GM19463 (cell line): ENCODE results near the gene SELENOM.
"Not testable (repeated sequence)": the region's sequence is repeated elsewhere in the genome, so short reads cannot be mapped to it uniquely, and the experiment has no call there.

ENCODE experiments used
- ATAC-seq: cut with Tn5 transposase; IDR thresholded peaks from one replicate; pipeline ENCODE4 v1.9.1; 2021; ENCODE audit warnings: mild to moderate bottlenecking, moderate library complexity; ENCODE audit not compliant: unreplicated experiment

The SELENOM gene

DNA sequence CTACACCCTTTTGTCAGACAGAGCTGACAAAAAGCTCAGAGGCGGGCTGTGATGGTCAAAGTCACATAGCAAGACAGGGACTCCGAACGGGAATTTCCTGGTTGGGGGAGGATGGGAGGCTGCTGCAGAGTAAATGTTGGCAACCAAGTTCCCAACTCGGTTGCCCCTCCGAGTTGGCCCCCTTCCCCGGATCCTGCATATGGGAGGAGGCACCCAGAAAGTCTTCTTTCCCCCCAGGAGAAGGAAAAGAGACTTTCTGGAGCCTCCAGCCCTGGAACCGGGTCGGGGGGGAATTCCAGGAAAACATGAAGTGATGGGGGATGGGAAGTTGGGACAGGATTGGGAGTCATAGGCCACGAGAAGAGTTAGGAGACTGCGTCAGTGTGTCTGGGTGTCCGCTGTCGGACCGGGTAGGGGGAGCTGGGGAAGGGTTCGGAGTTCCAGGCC is 614 bp downstream of the SELENOM start:
- ATAC-seq, result no peak

DNA sequence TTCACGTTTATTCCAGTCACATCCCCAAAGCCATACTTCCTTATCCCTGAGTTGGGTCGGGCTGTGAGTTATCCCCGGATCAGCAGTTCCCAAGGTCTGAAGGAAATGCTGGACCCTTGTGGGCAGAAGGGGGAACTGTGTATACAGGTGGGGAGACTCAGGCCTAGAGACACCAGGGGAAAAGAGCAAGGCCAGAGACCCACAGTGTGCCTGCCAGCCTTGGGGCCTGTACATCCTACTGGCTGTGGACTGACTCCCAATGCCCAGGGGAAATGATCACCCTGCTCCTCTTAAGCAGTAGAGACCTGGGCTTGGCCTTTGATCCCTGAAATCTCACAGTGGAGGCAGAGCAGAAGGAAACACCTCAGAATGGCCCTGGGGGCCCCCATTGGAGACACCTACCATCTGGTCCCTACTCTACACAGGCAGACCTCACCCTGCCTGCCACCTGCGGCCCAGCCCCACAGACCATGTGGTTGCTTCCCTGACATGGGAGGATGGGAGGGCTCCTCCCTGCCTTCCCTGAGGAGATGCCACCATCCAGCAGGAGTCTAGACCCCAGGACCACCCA is 1.3 kb downstream of the SELENOM start:
- ATAC-seq, result no peak

DNA sequence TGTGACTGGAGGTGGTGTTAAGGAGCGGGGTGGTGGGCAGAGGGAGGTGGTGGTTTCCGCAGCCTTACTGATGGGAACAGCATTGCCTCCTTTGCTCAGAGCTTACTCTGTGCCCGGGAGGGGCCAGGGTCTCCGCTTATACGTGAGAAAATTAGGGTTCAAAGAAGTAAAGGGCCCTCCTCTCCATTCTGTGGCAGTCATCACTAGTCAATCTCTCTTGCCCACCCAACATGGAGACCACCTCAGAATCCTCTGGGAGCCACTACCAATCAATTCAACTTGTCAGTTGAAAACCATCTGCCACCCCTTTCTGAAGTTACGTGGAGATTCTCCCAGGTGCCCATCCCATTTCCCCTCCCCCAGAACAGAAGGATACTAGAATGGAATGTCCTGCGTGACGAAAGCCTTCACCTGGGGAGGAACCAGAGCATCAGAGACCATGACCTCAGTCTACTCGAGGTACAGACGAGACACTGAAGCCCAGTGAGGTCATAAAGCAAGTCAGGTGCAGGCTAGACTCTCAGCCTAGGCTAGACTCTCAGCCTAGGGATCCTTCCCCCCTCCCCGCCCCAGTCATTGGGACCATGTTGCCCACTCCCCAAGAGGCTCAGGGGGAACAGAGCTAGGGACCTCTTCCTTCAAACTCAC is 2.0 kb downstream of the SELENOM start:
- ATAC-seq, result no peak

DNA sequence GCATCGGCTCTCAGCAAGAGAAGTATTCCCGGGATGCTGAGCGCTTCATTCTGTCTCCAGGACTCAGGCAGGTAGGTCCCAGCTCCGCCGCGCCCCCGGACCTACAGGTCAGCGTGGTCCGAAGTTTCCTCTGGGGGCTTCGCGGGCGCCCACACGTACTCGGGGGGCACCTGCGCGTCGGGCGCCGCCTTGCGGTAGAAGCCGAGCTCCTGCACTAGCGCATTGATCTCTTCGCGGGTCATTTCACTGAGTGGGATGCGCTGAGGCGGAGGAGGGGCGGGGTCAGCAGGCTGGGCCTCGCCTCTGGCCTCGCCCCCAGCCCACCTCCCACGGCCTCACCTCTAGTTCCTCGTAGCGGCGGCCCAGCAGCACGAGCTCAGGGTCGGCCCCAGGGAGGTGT is 2.5 kb downstream of the SELENOM start:
- no peak for ATAC-seq

DNA sequence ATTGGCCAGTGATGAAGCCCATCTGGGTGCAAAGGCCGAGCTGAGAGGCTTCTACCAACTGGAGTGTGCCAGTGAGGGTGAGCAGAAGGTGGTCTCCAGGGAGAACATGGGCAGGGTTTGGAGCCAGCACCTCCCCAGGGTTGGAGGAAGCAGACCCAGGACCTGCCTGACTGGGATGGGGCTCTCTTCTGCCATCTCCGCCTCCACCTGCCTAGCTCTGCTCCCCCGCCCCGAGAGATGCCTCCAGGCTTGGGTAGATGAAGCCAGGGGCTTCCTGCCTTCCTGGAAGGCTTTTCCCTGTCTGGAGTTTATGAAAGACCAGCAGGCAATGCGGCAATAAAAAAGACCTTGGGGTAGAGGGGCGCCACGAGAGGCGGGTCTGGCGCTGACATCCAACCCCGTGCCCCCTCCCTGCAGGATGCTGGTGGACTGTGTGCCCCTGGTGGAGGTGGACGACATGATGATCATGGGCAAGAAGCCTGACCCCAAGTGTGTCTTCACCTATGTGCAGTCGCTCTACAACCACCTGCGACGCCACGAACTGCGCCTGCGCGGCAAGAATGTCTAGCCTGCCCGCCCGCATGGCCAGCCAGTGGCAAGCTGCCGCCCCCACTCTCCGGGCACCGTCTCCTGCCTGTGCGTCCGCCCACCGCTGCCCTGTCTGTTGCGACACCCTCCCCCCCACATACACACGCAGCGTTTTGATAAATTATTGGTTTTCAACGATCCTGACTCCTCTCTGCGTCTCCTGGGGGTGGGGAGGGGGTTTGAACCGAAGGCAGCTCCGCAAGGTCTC is 3.3 kb downstream of the SELENOM start:
- no peak for ATAC-seq

DNA sequence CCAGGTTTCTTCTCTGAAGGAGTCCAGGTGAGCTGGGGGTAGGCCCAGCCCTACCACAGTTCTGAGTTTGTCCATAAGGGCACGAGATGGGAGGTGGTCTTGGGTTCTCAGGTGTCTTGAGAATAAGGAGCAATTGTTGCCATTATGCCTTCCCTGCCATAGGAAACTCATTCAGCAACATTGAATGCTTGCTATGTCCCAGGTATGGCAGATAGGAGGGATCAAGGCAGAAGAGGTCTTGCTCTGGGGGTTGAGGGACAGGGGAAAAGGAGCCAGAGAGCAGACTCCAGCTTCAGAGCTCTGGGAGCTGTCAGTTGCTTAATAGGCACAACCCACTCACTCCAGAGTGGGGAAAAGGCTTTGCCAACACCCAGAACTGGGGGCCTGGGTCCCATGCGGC is 4.3 kb downstream of the SELENOM start:
- ATAC-seq, result no peak

DNA sequence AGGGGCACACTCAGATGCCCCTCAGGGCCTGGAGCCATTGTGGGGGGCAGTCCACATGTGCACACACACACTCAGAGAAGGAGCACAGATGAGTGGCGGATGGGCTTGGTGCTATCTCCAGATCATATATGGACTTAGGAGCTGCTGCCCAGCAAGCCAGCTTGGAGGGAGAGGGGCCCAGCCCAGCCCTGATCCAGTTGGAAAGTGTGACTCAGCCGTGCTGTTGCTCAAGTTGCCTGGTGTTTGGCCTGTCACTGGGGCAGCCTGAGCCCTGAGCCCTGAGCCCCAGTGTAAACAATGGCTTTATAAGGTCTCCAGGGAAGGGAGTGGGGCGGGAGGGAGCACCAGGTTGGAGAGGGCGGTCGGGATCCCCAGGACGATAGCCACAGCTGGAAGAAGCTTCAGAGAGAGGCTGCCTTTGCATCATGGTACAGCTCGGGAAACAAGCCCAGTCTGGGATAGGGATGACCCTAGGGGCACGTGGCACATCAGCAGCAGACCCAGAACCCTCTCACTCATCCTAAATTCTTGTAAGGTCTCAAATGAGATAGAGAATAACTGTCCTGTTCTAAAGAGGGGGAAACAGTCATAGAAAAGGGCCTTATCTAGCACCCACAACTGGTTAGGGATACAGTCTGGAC is 4.8 kb downstream of the SELENOM start:
- no peak for ATAC-seq

DNA sequence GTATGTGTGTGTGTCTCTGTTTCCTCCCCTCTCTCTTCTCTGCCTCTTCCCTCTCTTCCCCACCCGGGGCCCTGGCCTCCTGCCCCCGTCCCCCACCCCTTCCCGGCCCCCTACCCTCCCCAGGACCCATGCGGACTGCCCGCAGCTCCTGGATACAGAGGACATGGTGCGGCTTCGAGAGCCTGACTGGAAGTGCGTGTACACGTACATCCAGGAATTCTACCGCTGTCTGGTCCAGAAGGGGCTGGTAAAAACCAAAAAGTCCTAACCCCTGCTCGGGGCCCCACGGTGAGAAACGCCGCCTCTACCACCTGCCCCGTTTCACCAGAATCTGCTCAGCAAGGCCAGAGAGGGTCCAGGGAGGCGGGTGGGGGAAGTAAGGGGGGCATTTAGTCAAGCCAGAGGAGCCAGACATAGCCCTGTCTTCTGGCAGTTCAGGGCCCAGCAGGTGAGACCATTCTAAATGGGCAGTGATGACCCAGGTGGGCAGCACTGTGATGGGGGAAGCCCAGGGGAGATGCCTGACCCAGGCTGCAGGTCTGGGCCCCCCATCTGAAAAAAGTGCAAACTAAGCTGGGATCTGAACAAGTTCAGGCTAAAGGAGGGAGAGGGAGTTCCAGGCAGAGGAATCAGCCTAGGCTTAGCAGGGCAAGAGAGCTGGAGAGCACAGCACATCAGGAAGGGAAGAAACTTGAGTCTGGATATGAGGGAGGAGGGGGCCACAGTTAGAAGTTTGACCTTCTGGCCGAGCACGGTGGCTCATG is 6.4 kb downstream of the SELENOM start:
- ATAC-seq, result no peak

DNA sequence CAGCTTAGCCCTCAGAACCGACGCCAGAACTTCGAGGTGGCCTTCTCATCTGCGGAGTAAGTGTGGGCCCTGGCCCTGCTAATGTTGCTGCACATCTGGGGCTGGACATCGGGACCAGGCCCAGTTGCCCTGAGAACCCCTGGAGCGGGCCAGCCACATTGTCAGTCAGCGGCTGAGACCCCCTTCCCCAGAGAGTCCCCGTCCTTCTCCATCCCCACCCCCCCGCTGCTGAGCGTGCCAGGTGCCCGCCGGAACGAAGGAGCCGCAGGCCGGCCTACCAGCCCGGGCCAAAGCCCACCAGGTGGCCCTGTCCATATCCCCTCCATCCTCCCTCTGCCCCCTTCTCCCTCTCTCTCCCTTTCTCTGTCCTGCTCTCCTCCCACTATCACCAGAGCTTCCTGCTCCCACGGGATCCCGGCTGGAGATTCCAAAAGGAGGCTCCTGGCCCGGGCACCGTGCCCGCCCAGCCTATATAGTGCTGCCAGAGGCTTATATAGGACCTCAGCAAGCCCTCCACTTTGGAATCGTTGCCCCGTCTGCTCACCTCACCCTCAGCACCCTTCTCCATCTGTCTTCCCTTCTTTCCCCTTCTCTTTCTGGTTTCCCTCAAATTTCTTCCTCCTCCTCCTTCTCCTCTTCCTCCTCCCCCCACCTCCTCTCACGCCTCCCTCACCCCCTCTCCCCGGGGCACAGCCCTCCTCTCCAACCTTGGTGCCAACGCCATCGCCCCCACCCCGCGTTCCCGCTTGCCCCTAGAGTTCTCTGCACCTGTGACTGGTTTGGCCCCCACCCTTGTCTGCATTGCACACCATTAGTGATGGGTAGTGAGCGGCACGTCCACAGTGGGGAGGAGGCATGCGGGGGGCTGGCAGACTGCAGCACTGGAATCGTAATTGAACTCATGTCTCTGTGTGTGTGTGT is 7.3 kb downstream of the SELENOM start:
- no peak for ATAC-seq

DNA sequence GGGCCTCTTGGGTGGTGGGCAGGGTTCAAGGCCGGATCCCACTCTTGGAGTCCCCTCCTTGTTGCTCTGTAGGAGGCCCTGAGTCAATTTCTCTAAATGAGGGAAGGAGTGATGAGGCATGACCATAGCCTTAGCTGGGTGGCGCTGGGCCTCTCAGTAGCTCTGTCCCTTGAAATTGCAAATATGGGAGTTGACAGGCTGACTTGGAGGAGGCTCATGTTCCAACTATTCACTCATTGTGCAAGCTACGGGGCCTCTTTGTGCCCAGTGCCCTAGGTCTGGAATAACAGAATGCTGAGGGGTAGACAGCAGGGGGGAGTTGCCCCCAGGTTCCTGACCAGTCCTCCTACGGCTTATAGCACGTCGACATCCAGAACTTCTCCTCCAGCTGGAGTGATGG is 8.0 kb downstream of the SELENOM start:
- ATAC-seq, result no peak

DNA sequence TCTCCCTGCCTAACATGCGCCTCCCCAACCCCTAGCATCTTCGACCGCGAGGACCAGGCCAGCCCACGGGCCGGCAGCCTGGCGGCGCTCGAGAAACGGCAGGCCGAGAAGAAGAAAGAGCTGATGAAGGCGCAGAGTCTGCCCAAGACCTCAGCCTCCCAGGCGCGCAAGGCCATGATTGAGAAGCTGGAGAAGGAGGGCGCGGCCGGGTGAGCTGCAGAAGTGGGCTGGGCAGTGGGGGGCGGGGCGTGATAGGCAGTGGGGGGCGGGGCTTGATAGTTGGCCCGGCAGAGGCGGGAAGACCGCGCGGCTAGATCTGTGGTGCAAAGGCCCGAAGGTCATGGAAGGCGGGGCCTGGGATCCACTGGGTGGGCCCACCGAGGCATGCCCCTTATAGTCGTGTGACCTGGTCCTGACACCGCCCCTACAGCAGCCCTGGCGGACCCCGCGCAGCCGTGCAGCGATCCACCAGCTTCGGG is 8.7 kb downstream of the SELENOM start:
- no peak for ATAC-seq

DNA sequence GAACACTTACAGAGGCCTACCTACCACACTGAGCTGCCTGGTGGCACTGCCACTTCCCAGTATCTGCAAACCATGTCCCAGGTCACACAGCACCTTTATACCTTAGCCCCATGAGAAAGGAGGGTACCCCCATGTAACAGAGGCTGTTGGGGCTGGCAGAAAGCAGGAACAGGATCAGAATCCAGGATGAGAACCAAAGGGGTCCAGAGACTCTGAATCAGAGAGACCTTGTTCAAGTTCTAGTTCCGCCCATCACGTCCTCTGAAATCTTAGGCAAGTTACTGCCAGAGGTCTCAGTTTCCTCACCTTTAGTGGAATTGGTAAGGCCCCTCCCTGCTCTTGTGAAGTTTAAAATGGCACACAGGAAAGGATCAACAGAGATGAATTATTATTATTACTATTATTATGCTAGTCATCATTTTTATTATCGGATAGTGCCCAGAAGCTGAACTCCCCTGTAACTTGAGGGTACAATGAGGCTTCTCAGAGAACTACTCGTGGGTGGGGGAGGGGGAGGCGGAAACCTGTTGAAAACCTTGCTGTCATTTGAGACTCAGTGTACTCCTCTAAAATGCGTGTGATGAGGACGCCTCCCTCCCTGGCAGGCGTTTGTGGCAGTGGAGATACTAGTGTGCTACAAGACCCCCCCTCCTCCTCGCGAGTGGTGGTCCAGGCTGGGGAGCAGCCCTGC is 9.3 kb downstream of the SELENOM start:
- no peak for ATAC-seq

DNA sequence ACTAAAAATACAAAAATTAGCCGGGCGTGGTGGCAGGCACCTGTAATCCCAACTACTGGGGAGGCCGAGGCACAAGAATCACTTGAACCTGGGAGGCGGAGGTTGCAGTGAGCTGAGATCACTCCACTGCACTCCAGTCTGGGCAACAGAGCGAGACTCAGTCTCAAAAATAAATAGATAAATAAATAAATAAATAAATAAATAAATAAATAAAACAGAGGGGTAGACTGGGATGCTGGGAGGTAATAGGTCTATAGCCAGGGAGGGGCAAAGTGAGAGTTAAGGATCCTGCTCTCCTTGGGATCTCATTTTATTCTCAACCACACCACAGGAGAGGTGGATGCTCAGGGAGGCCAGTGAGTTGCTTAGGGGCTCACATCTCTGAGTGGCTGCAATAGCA is 9.8 kb downstream of the SELENOM start:
- not testable (repeated sequence) for ATAC-seq

DNA sequence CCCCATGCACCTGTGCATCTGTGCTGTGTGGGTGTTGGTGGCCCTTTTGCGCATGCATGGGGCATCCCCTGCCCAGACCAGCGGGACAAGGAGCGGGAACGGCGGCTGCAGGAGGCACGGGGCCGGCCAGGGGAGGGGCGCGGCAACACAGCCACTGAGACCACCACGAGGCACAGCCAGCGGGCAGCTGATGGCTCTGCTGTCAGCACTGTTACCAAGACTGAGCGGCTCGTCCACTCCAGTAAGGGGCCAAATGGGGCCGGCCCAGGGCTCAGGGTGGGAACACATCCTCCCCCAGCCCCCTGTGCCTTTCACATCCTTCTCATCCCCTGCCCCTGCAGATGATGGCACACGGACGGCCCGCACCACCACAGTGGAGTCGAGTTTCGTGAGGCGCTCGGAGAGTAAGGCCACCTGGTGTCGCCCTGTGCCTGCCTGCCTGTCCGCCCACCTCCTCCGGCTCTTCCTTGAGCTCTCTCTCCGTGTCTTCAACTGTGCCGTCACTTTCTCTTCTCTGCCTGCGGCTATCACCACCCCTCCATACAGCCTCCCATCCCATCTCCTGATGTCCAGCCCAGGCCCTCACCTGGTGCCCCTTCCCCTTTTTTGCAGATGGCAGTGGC is 10.6 kb downstream of the SELENOM start:
- ATAC-seq, result no peak

DNA sequence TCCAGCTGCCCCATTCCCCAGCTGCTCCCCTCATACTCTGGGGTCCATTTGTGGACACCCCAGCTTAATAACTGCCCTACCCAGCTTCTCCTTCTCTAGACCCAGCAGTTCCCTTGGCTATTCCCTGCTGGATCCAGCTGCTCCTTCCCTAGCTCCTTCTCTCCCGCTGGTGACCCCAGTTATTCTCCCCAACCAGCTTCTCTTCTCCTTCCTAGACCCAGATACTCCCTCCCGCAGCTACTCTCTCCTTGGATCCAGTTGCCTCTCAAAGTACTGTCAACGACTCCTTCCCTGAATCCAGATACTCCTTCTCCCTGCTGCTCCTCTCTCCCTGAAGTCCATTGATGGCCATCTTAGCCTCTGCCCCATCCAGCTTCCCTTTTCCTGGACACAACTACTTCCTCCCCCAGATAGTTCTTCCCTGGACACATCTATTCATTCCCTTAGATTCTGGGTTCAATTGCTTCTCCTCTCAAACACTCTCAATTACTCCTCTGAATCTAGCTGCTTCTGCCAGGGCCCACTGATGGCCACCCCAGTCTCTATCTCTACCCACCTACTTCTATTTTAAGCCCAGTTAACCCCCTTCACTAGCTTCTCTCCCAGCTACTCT is 11.6 kb downstream of the SELENOM start:
- no peak for ATAC-seq

DNA sequence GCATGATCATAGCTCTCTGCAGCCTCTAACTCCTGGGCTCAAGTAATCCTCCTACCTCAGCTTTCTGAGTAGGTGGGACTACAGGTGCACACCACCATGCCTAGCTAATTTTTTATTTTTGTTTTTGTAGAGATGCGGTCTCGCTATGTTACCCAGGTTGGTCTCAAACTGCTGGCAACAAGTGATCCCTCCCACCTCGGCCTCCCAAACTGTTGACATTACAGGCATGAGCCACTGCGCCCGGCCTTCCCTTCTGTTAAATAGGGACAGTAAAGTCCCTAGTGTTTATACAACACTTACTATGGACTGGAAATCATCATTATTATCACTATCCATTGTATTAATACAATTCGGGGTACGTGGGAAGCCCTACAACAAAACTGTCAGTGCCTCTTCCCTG is 12.6 kb downstream of the SELENOM start:
- no peak for ATAC-seq

DNA sequence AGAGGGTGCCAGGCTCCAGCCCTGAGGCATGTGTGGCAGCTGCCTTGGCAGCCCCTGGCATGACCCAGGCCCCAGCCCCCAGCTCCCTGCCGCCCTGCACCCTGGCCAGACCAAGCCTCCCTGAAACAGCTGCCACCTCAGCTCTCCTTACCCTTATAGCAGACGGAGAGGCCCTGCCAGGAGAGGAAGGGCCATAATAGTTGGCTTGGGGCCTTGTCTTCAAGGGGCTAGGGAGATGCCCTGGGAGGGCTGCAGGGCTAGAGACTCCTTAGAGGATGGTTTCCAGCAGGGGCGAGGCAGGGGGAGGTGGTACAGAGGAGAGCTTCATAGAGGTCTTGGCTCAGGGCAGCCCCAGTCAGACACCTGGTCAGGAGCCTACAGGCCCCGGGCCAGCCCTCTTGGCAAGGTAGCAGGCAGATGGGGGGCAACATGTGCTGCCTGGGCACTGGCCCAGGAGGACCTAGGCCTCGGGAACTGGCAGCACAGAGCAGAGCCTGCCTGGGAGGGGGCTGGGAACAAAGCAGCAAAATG is 13.3 kb downstream of the SELENOM start:
- ATAC-seq, result no peak
